Liver (tissue), 9 donors: Measurements from ENCODE around the gene JMJD7. TPM values are rescaled to one million over a fixed set of nuclear protein-coding genes. Genes with fewer than 3 reads are reported as not detected.
A peak's percentile ranks its signal among the peaks of the same experiment; 100 is the strongest.

ENCODE experiments used
- DNase-seq: peaks from one replicate; pipeline ENCODE4 v3.0.0-alpha.2; 2017; ENCODE audit warnings: low spot score
- H3K27ac ChIP-seq, 2 donors: one replicate each; pipeline ENCODE4 v1.7.0; 2013; ENCODE audit warnings: inconsistent platforms in 2 of 2, low read length in 2 of 2, control low read depth in 1 of 2, low read depth in 1 of 2, mild to moderate bottlenecking in 1 of 2
- H3K27me3 ChIP-seq, 4 donors: one replicate each; pipeline versions ENCODE4 v1.6.1 to v1.7.0; 2013; ENCODE audit warnings: low read length in 3 of 4, inconsistent platforms in 1 of 4, mild to moderate bottlenecking in 1 of 4, moderate library complexity in 1 of 4; ENCODE audit not compliant: control insufficient read depth in 4 of 4, insufficient read depth in 4 of 4
- H3K36me3 ChIP-seq, 4 donors: one replicate each; pipeline versions ENCODE4 v1.6.1 to v1.7.0; 2013; ENCODE audit warnings: low read length in 3 of 4, mild to moderate bottlenecking in 3 of 4, low read depth in 1 of 4, moderate library complexity in 1 of 4; ENCODE audit not compliant: control insufficient read depth in 4 of 4, insufficient read depth in 3 of 4
- H3K4me1 ChIP-seq, 4 donors: one replicate each; pipeline versions ENCODE4 v1.6.1 to v1.7.0; 2013; ENCODE audit warnings: low read length in 3 of 4, mild to moderate bottlenecking in 3 of 4, moderate library complexity in 1 of 4; ENCODE audit not compliant: control insufficient read depth in 4 of 4, insufficient read depth in 4 of 4
- H3K4me3 ChIP-seq, 3 donors: one replicate each; pipeline versions ENCODE4 v1.6.1 to v1.7.0; 2013; ENCODE audit warnings: low read length in 3 of 3, control low read depth in 1 of 3, low read depth in 1 of 3, mild to moderate bottlenecking in 1 of 3
- H3K9ac ChIP-seq, 2 donors: one replicate each; pipeline ENCODE4 v1.7.0; 2013; ENCODE audit warnings: low read length in 2 of 2, mild to moderate bottlenecking in 2 of 2, moderate library complexity in 2 of 2, control low read depth in 1 of 2, low read depth in 1 of 2
- H3K9me3 ChIP-seq, 4 donors: one replicate each; pipeline versions ENCODE4 v1.6.1 to v1.7.0; 2013; ENCODE audit warnings: low read length in 3 of 4; ENCODE audit not compliant: control insufficient read depth in 4 of 4
- EGR1 ChIP-seq, 2 donors: IDR thresholded peaks; 2 replicates each; pipeline ENCODE4 v1.6.1; 2016 to 2018; ENCODE audit warnings: antibody characterized with exemption in 2 of 2, low read depth in 2 of 2
- FOXA1 ChIP-seq: IDR thresholded peaks from 2 replicates; pipeline ENCODE4 v1.6.1; 2016; ENCODE audit warnings: antibody characterized with exemption
- FOXA2 ChIP-seq: IDR thresholded peaks from 2 replicates; pipeline ENCODE4 v1.6.1; 2016; ENCODE audit warnings: antibody characterized with exemption
- GABPA ChIP-seq, 2 donors: IDR thresholded peaks in 1 of 2; conservative IDR thresholded peaks in 1 of 2; 2 replicates each; pipeline ENCODE4 v1.6.1; 2016; ENCODE audit warnings: antibody characterized with exemption in 2 of 2, mild to moderate bottlenecking in 1 of 2, moderate library complexity in 1 of 2
- HNF4A ChIP-seq, 2 donors: conservative IDR thresholded peaks; 2 replicates each; pipeline ENCODE4 v1.6.1; 2016; ENCODE audit warnings: antibody characterized with exemption in 2 of 2, mild to moderate bottlenecking in 2 of 2
- HNF4G ChIP-seq: IDR thresholded peaks from 2 replicates; pipeline ENCODE4 v1.6.1; 2016; ENCODE audit warnings: antibody characterized with exemption
- JUND ChIP-seq, 2 donors: IDR thresholded peaks; 2 replicates each; pipeline ENCODE4 v1.6.1; 2016; ENCODE audit warnings: antibody characterized with exemption in 2 of 2
- MAX ChIP-seq: IDR thresholded peaks from 2 replicates; pipeline ENCODE4 v1.6.1; 2016; ENCODE audit warnings: antibody characterized with exemption
- NR2F2 ChIP-seq: IDR thresholded peaks from 2 replicates; pipeline ENCODE4 v1.6.1; 2016; ENCODE audit warnings: antibody characterized with exemption
- RAD21 ChIP-seq, 2 donors: IDR thresholded peaks; 2 replicates each; pipeline ENCODE4 v1.6.1; 2016; ENCODE audit warnings: antibody characterized with exemption in 2 of 2, mild to moderate bottlenecking in 2 of 2
- REST ChIP-seq: IDR thresholded peaks from 2 replicates; pipeline ENCODE4 v1.6.1; 2016; ENCODE audit warnings: antibody characterized with exemption, mild to moderate bottlenecking
- RXRA ChIP-seq, 2 donors: IDR thresholded peaks; 2 replicates each; pipeline ENCODE4 v1.6.1; 2017 to 2018; ENCODE audit warnings: antibody characterized with exemption in 2 of 2, mild to moderate bottlenecking in 1 of 2
- SP1 ChIP-seq: IDR thresholded peaks from 2 replicates; pipeline ENCODE4 v1.6.1; 2018; ENCODE audit warnings: antibody characterized with exemption, mild to moderate bottlenecking
- TAF1 ChIP-seq: conservative IDR thresholded peaks from 2 replicates; pipeline ENCODE4 v1.6.1; 2016; ENCODE audit warnings: antibody characterized with exemption, mild to moderate bottlenecking
- YY1 ChIP-seq: IDR thresholded peaks from 2 replicates; pipeline ENCODE4 v1.6.1; 2016; ENCODE audit warnings: antibody characterized with exemption, mild to moderate bottlenecking
- WGBS: extraction: QIAGEN DNeasy Blood & Tissue Kit; methylation state at CpG from one replicate; pipeline ENCODE4 v1.1.7; 2013; 5-methylcytosine and 5-hydroxymethylcytosine counted together
- polyA plus RNA-seq, 2 donors: library from polyadenylated mRNA; stranded (reverse) in 1 of 2; unstranded in 1 of 2; fragments of 200-250 nt in 1 of 2; fragments of >200 nt in 1 of 2; fragmentation: Nextera tagmentation in 1 of 2; extraction: Ambion mirVana in 1 of 2; gene quantifications; one replicate each; pipeline versions ENCODE4 v1.2.1 to v1.2.3, GENCODE V29; 2013 to 2015
- total RNA-seq, 2 donors: library from RNA; depleted of rRNA; stranded (reverse); fragments of >200 nt; gene quantifications; one replicate each; pipeline ENCODE4 v1.2.3, GENCODE V29; 2014
- TF ChIP-seq, protein P1 (sequence below): fragments of 150-350 bp; IDR thresholded peaks from 2 replicates; pipeline ENCODE4 v1.5.1; 2017; ENCODE audit warnings: improper control_type of control experiment, low read depth, low read length; ENCODE audit not compliant: missing input control
- donor health status: healthy.
- donor health status: healthy.
- donor health status: healthy.
- donor health status: healthy.
- donor health status: healthy.

JMJD7 gene
- total and polyA plus RNA-seq, 4 donors: 0.75 to 5.9 (median 5.4) TPM

DNA sequence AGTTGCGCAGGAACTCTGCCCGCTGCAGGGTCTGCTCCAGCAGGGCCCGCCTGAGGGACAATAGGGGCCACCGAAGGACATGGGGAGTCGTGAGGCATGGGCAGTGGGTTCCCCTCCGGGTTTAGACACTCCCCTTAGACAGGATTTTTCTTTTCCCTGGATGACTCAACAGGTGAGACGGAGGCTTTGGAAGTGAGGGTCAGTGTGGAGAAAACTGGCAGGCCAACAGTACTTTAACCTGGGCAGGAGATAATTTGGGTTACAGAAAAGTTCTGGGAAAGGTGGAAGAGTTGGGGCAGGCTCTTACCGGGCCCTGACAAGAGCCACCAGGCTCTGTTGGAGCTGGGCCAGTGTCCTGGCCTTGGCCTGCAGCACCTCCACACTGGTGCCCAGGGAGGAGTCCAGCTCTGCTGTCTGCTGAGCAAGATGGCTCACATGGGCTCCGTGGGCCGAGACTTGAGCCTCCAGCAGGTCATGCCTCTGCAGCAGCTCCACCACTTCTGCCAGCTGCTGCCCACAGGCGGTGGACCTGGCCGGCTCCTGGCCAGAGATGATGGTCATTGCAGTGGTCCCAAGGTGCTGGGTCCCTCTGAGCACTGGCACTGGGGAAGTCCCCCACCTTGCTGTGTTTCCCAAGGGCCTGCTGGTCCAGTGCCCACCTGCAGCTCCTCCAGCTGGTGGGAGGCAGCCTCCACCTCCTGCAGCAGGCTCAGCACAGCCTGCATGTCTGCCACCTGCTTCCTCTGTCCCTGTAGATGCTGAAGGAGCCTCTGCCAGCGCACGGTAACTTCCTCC lies 55.0 kb downstream of the JMJD7 start:
- TF ChIP-seq HNF4A (conservative IDR thresholded peaks at IDR 0.05) (peak in 1 of 2 donors; percentile 22), EGR1 (IDR thresholded peaks at IDR 0.05; ENCODE audit: low read depth in 2 of 2) (no peak)
- peak overlapping the region; percentile 8 to 47 for H3K27ac ChIP-seq
- H3K4me1 ChIP-seq: peaks cover 26 to 50% (median 38%) of the 10 kb centered on the region in 4 donors
- WGBS: 74% methylated on average over 14 of the region's 14 CpGs
- no peaks in the 10 kb centered on the region for H3K9me3 ChIP-seq
- no peaks in the 10 kb centered on the region for H3K36me3 ChIP-seq
- no peak overlapping the region for H3K9ac ChIP-seq
- H3K4me3 ChIP-seq: peak overlapping the region in 1 of 3 donors; percentile 5
- no peaks in the 10 kb centered on the region for H3K27me3 ChIP-seq
- DNase-seq: no peak

DNA sequence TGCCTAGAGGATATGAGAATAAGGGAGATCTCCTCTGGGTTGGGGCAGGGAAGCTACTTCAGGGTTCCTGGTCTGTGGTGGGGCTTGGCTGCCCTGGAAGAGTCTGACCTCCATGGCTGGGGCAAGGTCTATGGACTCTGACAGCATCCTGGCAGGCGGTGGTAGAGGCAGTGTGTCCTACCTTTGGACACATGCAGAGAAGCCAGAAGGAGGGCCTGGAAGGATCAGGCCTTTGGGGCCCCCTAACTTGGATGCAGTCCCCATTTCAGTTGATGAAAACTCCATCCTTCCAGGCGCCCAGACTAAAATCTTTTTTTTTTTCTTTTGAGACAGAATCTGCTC lies 55.6 kb downstream of the JMJD7 start:
- no peak for DNase-seq
- Histone ChIP-seq H3K36me3 (no peaks in the 10 kb centered on the region), H3K27ac (peak overlapping the region in 1 of 2 donors; percentile 47), H3K27me3 (no peaks in the 10 kb centered on the region), H3K4me3 (no peak overlapping the region), H3K9me3 (no peaks in the 10 kb centered on the region), H3K4me1 (peaks cover 26 to 50% (median 38%) of the 10 kb centered on the region in 4 donors), H3K9ac (no peak overlapping the region)
- 66% methylated on average over 2 of the region's 2 CpGs for WGBS
- TF ChIP-seq GABPA (IDR thresholded peaks at IDR 0.05 in 1 of 2, conservative IDR thresholded peaks at IDR 0.05 in 1 of 2) (no peak), RAD21 (IDR thresholded peaks at IDR 0.05) (no peak), YY1 (no peak), FOXA1 (no peak), RXRA (IDR thresholded peaks at IDR 0.05) (peak; percentile 6 to 64), MAX (no peak), REST (no peak), HNF4G (no peak), TAF1 (no peak), EGR1 (IDR thresholded peaks at IDR 0.05; ENCODE audit: low read depth in 2 of 2) (no peak), SP1 (no peak), JUND (IDR thresholded peaks at IDR 0.05) (peak in 1 of 2 donors; percentile 16), HNF4A (conservative IDR thresholded peaks at IDR 0.05) (peak; percentile 64 to 79)

- 38% methylated on average over 7 of the region's 7 CpGs for WGBS
- no peaks in the 10 kb centered on the region for H3K27me3 ChIP-seq
- no peaks in the 10 kb centered on the region for H3K9me3 ChIP-seq
- peaks cover 26 to 50% (median 38%) of the 10 kb centered on the region in 4 donors for H3K4me1 ChIP-seq
- no peak overlapping the region for H3K9ac ChIP-seq
- H3K4me3 ChIP-seq: no peak overlapping the region
- no peaks in the 10 kb centered on the region for H3K36me3 ChIP-seq
- no peak for DNase-seq
- H3K27ac ChIP-seq: peak overlapping the region; percentile 21 to 22
- TF ChIP-seq JUND (IDR thresholded peaks at IDR 0.05) (peak; percentile 66 to 84), RAD21 (IDR thresholded peaks at IDR 0.05) (peak in 1 of 2 donors; percentile 53), RXRA (IDR thresholded peaks at IDR 0.05) (peak; percentile 97 to 99), FOXA2 (peak; percentile 57), EGR1 (IDR thresholded peaks at IDR 0.05; ENCODE audit: low read depth in 2 of 2) (peak in 1 of 2 donors; percentile 39), SP1 (peak; percentile 91), FOXA1 (peak; percentile 73), NR2F2 (peak; percentile 85), REST (peak; percentile 38), TAF1 (no peak), HNF4A (conservative IDR thresholded peaks at IDR 0.05) (peak; percentile 81 to 91), MAX (no peak), YY1 (peak; percentile 66), HNF4G (peak; percentile 50)
- TF ChIP-seq, protein P1, sequence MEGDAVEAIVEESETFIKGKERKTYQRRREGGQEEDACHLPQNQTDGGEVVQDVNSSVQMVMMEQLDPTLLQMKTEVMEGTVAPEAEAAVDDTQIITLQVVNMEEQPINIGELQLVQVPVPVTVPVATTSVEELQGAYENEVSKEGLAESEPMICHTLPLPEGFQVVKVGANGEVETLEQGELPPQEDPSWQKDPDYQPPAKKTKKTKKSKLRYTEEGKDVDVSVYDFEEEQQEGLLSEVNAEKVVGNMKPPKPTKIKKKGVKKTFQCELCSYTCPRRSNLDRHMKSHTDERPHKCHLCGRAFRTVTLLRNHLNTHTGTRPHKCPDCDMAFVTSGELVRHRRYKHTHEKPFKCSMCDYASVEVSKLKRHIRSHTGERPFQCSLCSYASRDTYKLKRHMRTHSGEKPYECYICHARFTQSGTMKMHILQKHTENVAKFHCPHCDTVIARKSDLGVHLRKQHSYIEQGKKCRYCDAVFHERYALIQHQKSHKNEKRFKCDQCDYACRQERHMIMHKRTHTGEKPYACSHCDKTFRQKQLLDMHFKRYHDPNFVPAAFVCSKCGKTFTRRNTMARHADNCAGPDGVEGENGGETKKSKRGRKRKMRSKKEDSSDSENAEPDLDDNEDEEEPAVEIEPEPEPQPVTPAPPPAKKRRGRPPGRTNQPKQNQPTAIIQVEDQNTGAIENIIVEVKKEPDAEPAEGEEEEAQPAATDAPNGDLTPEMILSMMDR: no peak
These were observed 56.6 kb downstream of the JMJD7 start for GRCh38 chr15:41884458-41884857.
